Activated CD4-positive, alpha-beta T cell treated with anti-CD3 and anti-CD28 coated beads for 48 hours (primary cell): ENCODE results near the gene ZBTB46.
"Not testable (repeated sequence)": the region's sequence is repeated elsewhere in the genome, so short reads cannot be mapped to it uniquely, and the experiment has no call there.

Source experiments
- DNase-seq: peaks from one replicate; pipeline ENCODE4 v3.0.0-alpha.2; 2020

The ZBTB46 gene

GRCh38 chr20:63732118-63733095 is 98.7 kb downstream of the ZBTB46 start:
- no peak for DNase-seq

GRCh38 chr20:63731410-63731809 is 99.7 kb downstream of the ZBTB46 start:
- DNase-seq: no peak

GRCh38 chr20:63730189-63730733 is 100.8 kb downstream of the ZBTB46 start:
- DNase-seq: not testable (repeated sequence)

GRCh38 chr20:63722967-63723622 is 108.0 kb downstream of the ZBTB46 start:
- DNase-seq: not testable (repeated sequence)

GRCh38 chr20:63718996-63719395 is 112.1 kb downstream of the ZBTB46 start:
- DNase-seq: no peak

GRCh38 chr20:63714858-63715257 is 116.2 kb downstream of the ZBTB46 start:
- DNase-seq: no peak

- DNase-seq: no peak
These were observed 118.9 kb downstream of the ZBTB46 start for GRCh38 chr20:63712191-63712590.

- DNase-seq: no peak
These were observed 119.9 kb downstream of the ZBTB46 start for GRCh38 chr20:63711085-63711645.

- no peak for DNase-seq
These were observed 121.9 kb downstream of the ZBTB46 start for GRCh38 chr20:63709149-63709527.

GRCh38 chr20:63708301-63709148 is 122.5 kb downstream of the ZBTB46 start:
- DNase-seq: no peak

- DNase-seq: peak; percentile 89
These were observed 123.3 kb downstream of the ZBTB46 start, which contains the start of the genes ARFRP1 and ZGPAT for GRCh38 chr20:63707558-63708300. ARFRP1 (minus strand) TSS chr20:63707976; CDS start chr20:63707091, 885 bp downstream. ZGPAT (plus strand) TSS chr20:63708039; CDS start chr20:63708581, 542 bp downstream.

- DNase-seq: peak; percentile 79
These were observed 124.1 kb downstream of the ZBTB46 start for GRCh38 chr20:63706852-63707557.

GRCh38 chr20:63706027-63706695 is 124.9 kb downstream of the ZBTB46 start:
- no peak for DNase-seq

- no peak for DNase-seq
These were observed 125.6 kb downstream of the ZBTB46 start for GRCh38 chr20:63705232-63706026.

- no peak for DNase-seq
These were observed 126.3 kb downstream of the ZBTB46 start for GRCh38 chr20:63704749-63705117.

GRCh38 chr20:63703976-63704748 is 126.9 kb downstream of the ZBTB46 start:
- no peak for DNase-seq

- DNase-seq: peak; percentile 3
These were observed 127.5 kb downstream of the ZBTB46 start for GRCh38 chr20:63703471-63703975.

GRCh38 chr20:63702751-63703470 is 128.2 kb downstream of the ZBTB46 start:
- DNase-seq: peak; percentile 2
